SK-N-SH (cell line): ENCODE measurements around the gene LGR6. TPM values are rescaled to one million over a fixed set of nuclear protein-coding genes. Genes with fewer than 3 reads are reported as not detected.

Experiments
- CTCF ChIA-PET: fragments of 300-600, 350-600 bp; formaldehyde crosslinking; extraction: SDS; loops from one replicate; lab custom pipeline; 2021; lab: Yijun Ruan, JAX
- POLR2A ChIA-PET: fragments of 350-600 bp; sonication (Branson Sonifier 250); formaldehyde crosslinking; extraction: SDS; loops from one replicate; lab custom pipeline; 2020; ENCODE audit warnings: antibody characterized with exemption, inconsistent platforms; lab: Yijun Ruan, JAX
- DNase-seq: peaks from one replicate; pipeline ENCODE4 v3.0.0; 2012
- H2AFZ ChIP-seq: fragments of 200-600 bp; sonication (generic); 2 replicates; pipeline ENCODE4 v1.8.1; 2016; ENCODE audit warnings: antibody characterized with exemption, mild to moderate bottlenecking, low read depth
- H3F3A ChIP-seq: fragments of 200-600 bp; sonication (generic); replicated peaks from 2 replicates; pipeline ENCODE3; 2016; ENCODE audit warnings: antibody characterized with exemption, mild to moderate bottlenecking; ENCODE audit not compliant: insufficient read depth
- H3K27ac ChIP-seq, 2 experiments: fragments of 200-500 bp in 1 of 2; fragments of 200-600 bp in 1 of 2; sonication (Bioruptor generic) in 1 of 2; sonication (generic), shearing (Covaris generic) in 1 of 2; 2 replicates each; pipeline versions ENCODE4 v1.5.1 to v1.6.1; 2014 to 2016; ENCODE audit warnings: low read depth in 2 of 2, inconsistent platforms in 1 of 2, low read length in 1 of 2, mild to moderate bottlenecking in 1 of 2, mixed read lengths in 1 of 2
- H3K27me3 ChIP-seq: fragments of 200-600 bp; sonication (generic), shearing (Covaris generic); 2 replicates; pipeline ENCODE4 v1.6.1; 2016; ENCODE audit warnings: mixed run types; ENCODE audit not compliant: insufficient read depth
- H3K36me3 ChIP-seq, 2 experiments: fragments of 200-500 bp in 1 of 2; fragments of 200-600 bp in 1 of 2; sonication (Bioruptor generic) in 1 of 2; sonication (generic) in 1 of 2; replicated peaks in 1 of 2; 2 replicates each; pipeline versions ENCODE3 to v1.5.1; 2014 to 2016; ENCODE audit warnings: low read length in 1 of 2, mild to moderate bottlenecking in 1 of 2; ENCODE audit not compliant: insufficient read depth in 2 of 2, control insufficient read depth in 1 of 2
- H3K4me1 ChIP-seq, 2 experiments: fragments of 200-500 bp in 1 of 2; fragments of 200-600 bp in 1 of 2; sonication (Bioruptor generic) in 1 of 2; sonication (generic), shearing (Covaris generic) in 1 of 2; 2 replicates each; pipeline versions ENCODE4 v1.5.1 to v1.6.1; 2014 to 2016; ENCODE audit warnings: low read depth in 1 of 2, low read length in 1 of 2, mixed run types in 1 of 2; ENCODE audit not compliant: insufficient read depth in 2 of 2, control insufficient read depth in 1 of 2
- H3K4me2 ChIP-seq: fragments of 200-600 bp; sonication (generic), shearing (Covaris generic); 2 replicates; pipeline ENCODE4 v1.6.1; 2017; ENCODE audit warnings: mixed run types
- H3K4me3 ChIP-seq, 2 experiments: fragments of 200-500 bp in 1 of 2; fragments of 200-600 bp in 1 of 2; sonication (Bioruptor generic) in 1 of 2; sonication (generic), shearing (Covaris generic) in 1 of 2; 2 replicates each; pipeline versions ENCODE4 v1.5.1 to v1.8.1; 2014 to 2016; ENCODE audit warnings: low read depth in 2 of 2, inconsistent platforms in 1 of 2, low read length in 1 of 2, mild to moderate bottlenecking in 1 of 2, mixed read lengths in 1 of 2, moderate library complexity in 1 of 2
- H3K79me2 ChIP-seq: fragments of 200-600 bp; sonication (generic); 2 replicates; pipeline ENCODE4 v1.8.1; 2017; ENCODE audit warnings: mild to moderate bottlenecking; ENCODE audit not compliant: insufficient read depth
- H3K9ac ChIP-seq: fragments of 200-600 bp; sonication (generic); 2 replicates; pipeline ENCODE4 v1.6.1; 2017; ENCODE audit warnings: mixed run types
- H3K9me2 ChIP-seq: fragments of 200-600 bp; sonication (generic); 2 replicates; pipeline ENCODE4 v1.6.1; 2017; ENCODE audit warnings: mixed run types
- H3K9me3 ChIP-seq: fragments of 200-600 bp; sonication (generic); 2 replicates; pipeline ENCODE4 v1.6.1; 2017; ENCODE audit warnings: mixed run types, mild to moderate bottlenecking, moderate library complexity
- H4K20me1 ChIP-seq: fragments of 200-600 bp; sonication (generic); 2 replicates; pipeline ENCODE4 v1.6.1; 2017; ENCODE audit warnings: mild to moderate bottlenecking, mixed run types; ENCODE audit not compliant: insufficient read depth
- EP300 ChIP-seq, 2 experiments: IDR thresholded peaks; 2 replicates each; pipeline versions ENCODE4 v1.4.0 to v1.6.1; 2012; ENCODE audit warnings: borderline replicate concordance in 1 of 2, low read depth in 1 of 2, low read length in 1 of 2
- EZH2phosphoT487 ChIP-seq: fragments of 200-600 bp; sonication (generic); IDR thresholded peaks from 2 replicates; pipeline ENCODE4 v1.6.1; 2017; ENCODE audit warnings: low read depth, mixed run types, mild to moderate bottlenecking, antibody characterized with exemption, moderate library complexity, borderline replicate concordance
- FOSL2 ChIP-seq: IDR thresholded peaks from 2 replicates; pipeline ENCODE4 v1.4.0; 2012; ENCODE audit warnings: low read depth, mild to moderate bottlenecking, moderate library complexity, borderline replicate concordance
- FOXJ3 ChIP-seq: sonication (generic); formaldehyde crosslinking; IDR thresholded peaks from 2 replicates; pipeline ENCODE4 v1.5.1; 2020; ENCODE audit warnings: mild to moderate bottlenecking, missing genetic modification reagents
- GABPA ChIP-seq: IDR thresholded peaks from 2 replicates; pipeline ENCODE4 v1.4.0; 2012; ENCODE audit warnings: low read depth, mild to moderate bottlenecking
- GATA2 ChIP-seq: sonication (generic); formaldehyde crosslinking; IDR thresholded peaks from 2 replicates; pipeline ENCODE4 v1.5.0; 2020; ENCODE audit warnings: mild to moderate bottlenecking, missing genetic modification reagents
- JUND ChIP-seq: IDR thresholded peaks from 2 replicates; pipeline ENCODE4 v1.4.0; 2012
- MXI1 ChIP-seq: IDR thresholded peaks from 2 replicates; pipeline ENCODE4 v1.6.1; 2012; ENCODE audit warnings: mild to moderate bottlenecking, low read depth, low read length, improper control_type of control experiment
- NFIC ChIP-seq: IDR thresholded peaks from 2 replicates; pipeline ENCODE4 v1.4.0; 2012; ENCODE audit warnings: borderline replicate concordance
- NRF1 ChIP-seq: IDR thresholded peaks from 2 replicates; pipeline ENCODE4 v1.6.1; 2012; ENCODE audit warnings: low read depth, mild to moderate bottlenecking, low read length
- POLR2AphosphoS5 ChIP-seq: IDR thresholded peaks from 2 replicates; pipeline ENCODE4 v1.6.1; 2012; ENCODE audit warnings: low read depth, low read length
- TAF1 ChIP-seq: IDR thresholded peaks from 2 replicates; pipeline ENCODE4 v1.6.1; 2012; ENCODE audit warnings: low read depth, mild to moderate bottlenecking, low read length, moderate library complexity, borderline replicate concordance
- TEAD4 ChIP-seq: IDR thresholded peaks from 2 replicates; pipeline ENCODE4 v1.4.0; 2012; ENCODE audit warnings: mild to moderate bottlenecking, borderline replicate concordance; ENCODE audit not compliant: insufficient read depth
- YY1 ChIP-seq: IDR thresholded peaks from 2 replicates; pipeline ENCODE4 v1.4.0; 2012; ENCODE audit warnings: low read depth, mild to moderate bottlenecking
- WGBS: methylation state at CpG from one replicate; pipeline ENCODE4 v1.1.6; 2017; ENCODE audit warnings: low lambda C conversion rate; 5-methylcytosine and 5-hydroxymethylcytosine counted together
- polyA plus RNA-seq, 3 experiments: library from polyadenylated mRNA; depleted of rRNA; stranded (reverse); fragments of >200 nt; gene quantifications; 2 replicates each; pipeline ENCODE4 v1.2.3, GENCODE V29; 2012
- TF ChIP-seq, protein P1 (sequence below): fragments of 200-600 bp; sonication (generic); IDR thresholded peaks from 2 replicates; pipeline ENCODE4 v1.6.1; 2017; ENCODE audit warnings: antibody characterized with exemption, mild to moderate bottlenecking, moderate library complexity
- TF ChIP-seq, protein P2 (sequence below): IDR thresholded peaks from 2 replicates; pipeline ENCODE4 v1.4.0; 2012; ENCODE audit warnings: low read depth, borderline replicate concordance
- TF ChIP-seq, protein P3 (sequence below): IDR thresholded peaks from 2 replicates; pipeline ENCODE4; 2012
- TF ChIP-seq, protein P4 (sequence below): fragments of 150-350 bp; IDR thresholded peaks from 2 replicates; pipeline ENCODE4 v1.6.1; 2016; ENCODE audit warnings: mild to moderate bottlenecking, low read depth, low read length
- TF ChIP-seq, protein P5 (sequence below): fragments of 150-350 bp; IDR thresholded peaks from 2 replicates; pipeline ENCODE4 v1.6.1; 2017; ENCODE audit warnings: antibody characterized with exemption, low read length, low read depth, borderline replicate concordance

LGR6 gene
- polyA plus RNA-seq, 1 of the 3 experiments (the other 2 are of a cell fraction) = 0.03 TPM

DNA sequence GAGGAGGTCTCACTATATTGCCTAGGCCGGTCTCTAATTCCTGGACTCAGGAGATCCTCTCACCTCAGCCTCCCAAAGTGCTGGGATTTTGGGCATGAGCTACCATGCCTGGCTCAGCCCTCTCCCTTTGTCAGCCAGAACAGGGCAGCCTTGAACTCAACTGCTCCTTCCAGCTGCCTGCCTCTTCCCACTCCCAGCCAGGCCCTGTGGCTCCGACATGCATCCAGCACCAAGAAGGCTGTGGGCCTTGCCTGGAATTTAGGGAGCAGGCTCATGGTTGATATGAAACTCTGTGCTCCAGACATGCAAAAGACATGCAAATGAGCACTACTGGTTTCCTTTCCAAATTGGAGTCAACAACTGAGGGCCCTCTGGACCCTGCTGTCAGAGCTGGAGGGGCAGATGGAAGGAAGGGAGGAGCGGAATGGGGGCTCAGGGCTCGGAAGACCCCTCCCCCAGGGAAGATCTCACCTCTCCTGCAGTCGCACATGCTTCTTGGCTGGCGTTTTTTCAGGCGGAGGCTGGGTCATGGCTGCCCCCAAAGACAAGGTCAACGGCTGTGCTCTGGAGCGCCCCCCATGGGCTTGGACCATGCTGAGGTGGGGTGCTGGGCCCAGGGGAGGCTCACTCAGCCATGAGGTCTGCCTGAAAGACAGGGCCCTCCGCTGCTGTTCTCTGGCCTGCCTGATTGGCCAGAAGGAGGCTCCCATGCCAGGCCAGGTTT, 34.6 kb upstream of the LGR6 start (continued):
- TF ChIP-seq, protein P1, sequence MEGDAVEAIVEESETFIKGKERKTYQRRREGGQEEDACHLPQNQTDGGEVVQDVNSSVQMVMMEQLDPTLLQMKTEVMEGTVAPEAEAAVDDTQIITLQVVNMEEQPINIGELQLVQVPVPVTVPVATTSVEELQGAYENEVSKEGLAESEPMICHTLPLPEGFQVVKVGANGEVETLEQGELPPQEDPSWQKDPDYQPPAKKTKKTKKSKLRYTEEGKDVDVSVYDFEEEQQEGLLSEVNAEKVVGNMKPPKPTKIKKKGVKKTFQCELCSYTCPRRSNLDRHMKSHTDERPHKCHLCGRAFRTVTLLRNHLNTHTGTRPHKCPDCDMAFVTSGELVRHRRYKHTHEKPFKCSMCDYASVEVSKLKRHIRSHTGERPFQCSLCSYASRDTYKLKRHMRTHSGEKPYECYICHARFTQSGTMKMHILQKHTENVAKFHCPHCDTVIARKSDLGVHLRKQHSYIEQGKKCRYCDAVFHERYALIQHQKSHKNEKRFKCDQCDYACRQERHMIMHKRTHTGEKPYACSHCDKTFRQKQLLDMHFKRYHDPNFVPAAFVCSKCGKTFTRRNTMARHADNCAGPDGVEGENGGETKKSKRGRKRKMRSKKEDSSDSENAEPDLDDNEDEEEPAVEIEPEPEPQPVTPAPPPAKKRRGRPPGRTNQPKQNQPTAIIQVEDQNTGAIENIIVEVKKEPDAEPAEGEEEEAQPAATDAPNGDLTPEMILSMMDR = no peak
- TF ChIP-seq, protein P2, sequence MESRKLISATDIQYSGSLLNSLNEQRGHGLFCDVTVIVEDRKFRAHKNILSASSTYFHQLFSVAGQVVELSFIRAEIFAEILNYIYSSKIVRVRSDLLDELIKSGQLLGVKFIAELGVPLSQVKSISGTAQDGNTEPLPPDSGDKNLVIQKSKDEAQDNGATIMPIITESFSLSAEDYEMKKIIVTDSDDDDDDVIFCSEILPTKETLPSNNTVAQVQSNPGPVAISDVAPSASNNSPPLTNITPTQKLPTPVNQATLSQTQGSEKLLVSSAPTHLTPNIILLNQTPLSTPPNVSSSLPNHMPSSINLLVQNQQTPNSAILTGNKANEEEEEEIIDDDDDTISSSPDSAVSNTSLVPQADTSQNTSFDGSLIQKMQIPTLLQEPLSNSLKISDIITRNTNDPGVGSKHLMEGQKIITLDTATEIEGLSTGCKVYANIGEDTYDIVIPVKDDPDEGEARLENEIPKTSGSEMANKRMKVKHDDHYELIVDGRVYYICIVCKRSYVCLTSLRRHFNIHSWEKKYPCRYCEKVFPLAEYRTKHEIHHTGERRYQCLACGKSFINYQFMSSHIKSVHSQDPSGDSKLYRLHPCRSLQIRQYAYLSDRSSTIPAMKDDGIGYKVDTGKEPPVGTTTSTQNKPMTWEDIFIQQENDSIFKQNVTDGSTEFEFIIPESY = no peak

DNA sequence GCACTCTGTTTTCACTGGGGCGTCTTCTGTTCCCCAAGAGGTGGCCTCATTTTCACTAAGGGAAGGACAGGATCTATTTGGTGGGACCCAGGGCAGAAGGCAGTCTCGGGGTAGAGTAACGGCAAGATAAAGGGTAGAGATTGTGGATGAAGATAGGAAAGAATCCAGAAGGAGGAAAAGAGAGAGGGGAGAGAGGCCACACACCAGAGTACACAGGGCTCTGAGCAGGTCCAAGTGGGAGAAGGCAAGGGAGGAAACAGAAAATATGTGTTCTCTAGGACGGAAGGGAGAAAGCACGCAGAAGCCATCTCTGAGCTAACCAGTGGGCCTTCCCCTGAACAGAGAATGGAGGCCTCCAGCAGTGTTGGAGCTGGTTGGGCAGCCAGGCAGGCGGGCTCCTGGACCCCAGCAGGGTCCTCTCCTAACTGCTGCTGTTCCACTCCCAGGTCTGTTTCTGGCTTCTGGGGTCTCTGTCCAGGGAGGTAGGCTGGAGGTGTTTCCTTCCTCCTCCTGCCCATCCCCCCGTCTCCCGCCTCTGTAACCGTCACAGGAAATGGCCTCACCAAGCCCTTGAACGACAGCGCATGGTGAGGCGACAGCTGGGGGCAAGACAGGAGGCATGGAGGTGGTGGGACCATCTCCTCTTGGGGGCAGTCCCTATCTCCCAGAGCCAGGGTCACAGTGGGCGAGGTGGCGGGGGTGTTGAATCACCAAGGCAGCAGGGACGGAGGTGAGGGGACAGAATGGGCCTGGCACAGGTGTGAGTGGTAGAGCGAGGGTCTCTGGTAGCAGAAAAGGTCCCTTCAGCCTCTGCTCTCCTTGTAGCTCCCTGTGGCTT, 33.8 kb upstream of the LGR6 start:
- no peak overlapping the region for H3K9ac ChIP-seq
- DNase-seq = no peak
- no peaks in the 10 kb centered on the region for H3K9me2 ChIP-seq
- H2AFZ ChIP-seq = no peak overlapping the region
- ChIA-PET POLR2A (interaction anchor here (0.6 kb wide), 1 partner anchor 167 kb away, joined by 3 read pairs; no protein-coding TSS in a partner anchor), CTCF (interaction anchor here (0.7 to 1.6 kb wide), 3 partner anchors 24 to 160 kb away, joined by 3 to 7 read pairs (median 3); no protein-coding TSS in a partner anchor)
- H3K79me2 ChIP-seq = no peaks in the 10 kb centered on the region
- H3K27ac ChIP-seq = no peak overlapping the region
- peaks cover 7 to 45% of the 10 kb centered on the region in 2 experiments; a peak in 1 of 4 replicates for H3K4me1 ChIP-seq
- H3K27me3 ChIP-seq = no peaks in the 10 kb centered on the region
- H3F3A ChIP-seq = peaks cover 7% of the 10 kb centered on the region
- H3K4me3 ChIP-seq = no peak overlapping the region
- no peaks in the 10 kb centered on the region for H3K9me3 ChIP-seq
- 89% methylated on average over 10 of the region's 16 CpGs for WGBS
- H3K36me3 ChIP-seq = no peaks in the 10 kb centered on the region
- no peaks in the 10 kb centered on the region for H4K20me1 ChIP-seq
- TF ChIP-seq FOSL2 = no peak
- no peak for TF ChIP-seq POLR2AphosphoS5
- TF ChIP-seq EZH2phosphoT487 = no peak
- TF ChIP-seq YY1 = no peak
- no peak for TF ChIP-seq GABPA
- no peak for TF ChIP-seq GATA2 (CRISPR knock-in tag)
- TF ChIP-seq TAF1 = no peak
- TF ChIP-seq, protein P3, sequence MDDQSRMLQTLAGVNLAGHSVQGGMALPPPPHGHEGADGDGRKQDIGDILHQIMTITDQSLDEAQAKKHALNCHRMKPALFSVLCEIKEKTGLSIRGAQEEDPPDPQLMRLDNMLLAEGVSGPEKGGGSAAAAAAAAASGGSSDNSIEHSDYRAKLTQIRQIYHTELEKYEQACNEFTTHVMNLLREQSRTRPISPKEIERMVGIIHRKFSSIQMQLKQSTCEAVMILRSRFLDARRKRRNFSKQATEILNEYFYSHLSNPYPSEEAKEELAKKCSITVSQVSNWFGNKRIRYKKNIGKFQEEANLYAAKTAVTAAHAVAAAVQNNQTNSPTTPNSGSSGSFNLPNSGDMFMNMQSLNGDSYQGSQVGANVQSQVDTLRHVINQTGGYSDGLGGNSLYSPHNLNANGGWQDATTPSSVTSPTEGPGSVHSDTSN = no peak
- TF ChIP-seq, protein P4, sequence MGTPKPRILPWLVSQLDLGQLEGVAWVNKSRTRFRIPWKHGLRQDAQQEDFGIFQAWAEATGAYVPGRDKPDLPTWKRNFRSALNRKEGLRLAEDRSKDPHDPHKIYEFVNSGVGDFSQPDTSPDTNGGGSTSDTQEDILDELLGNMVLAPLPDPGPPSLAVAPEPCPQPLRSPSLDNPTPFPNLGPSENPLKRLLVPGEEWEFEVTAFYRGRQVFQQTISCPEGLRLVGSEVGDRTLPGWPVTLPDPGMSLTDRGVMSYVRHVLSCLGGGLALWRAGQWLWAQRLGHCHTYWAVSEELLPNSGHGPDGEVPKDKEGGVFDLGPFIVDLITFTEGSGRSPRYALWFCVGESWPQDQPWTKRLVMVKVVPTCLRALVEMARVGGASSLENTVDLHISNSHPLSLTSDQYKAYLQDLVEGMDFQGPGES = no peak
- TF ChIP-seq, protein P5, sequence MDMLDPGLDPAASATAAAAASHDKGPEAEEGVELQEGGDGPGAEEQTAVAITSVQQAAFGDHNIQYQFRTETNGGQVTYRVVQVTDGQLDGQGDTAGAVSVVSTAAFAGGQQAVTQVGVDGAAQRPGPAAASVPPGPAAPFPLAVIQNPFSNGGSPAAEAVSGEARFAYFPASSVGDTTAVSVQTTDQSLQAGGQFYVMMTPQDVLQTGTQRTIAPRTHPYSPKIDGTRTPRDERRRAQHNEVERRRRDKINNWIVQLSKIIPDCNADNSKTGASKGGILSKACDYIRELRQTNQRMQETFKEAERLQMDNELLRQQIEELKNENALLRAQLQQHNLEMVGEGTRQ = no peak
- TF ChIP-seq FOXJ3 (CRISPR knock-in tag) = no peak
- no peak for TF ChIP-seq JUND
- TF ChIP-seq TEAD4 = no peak
- TF ChIP-seq EP300 (IDR thresholded peaks at IDR 0.05; ENCODE audit: borderline replicate concordance in 1 of 2, low read depth in 1 of 2, low read length in 1 of 2) = no peak
- TF ChIP-seq NRF1 = no peak
- TF ChIP-seq NFIC = no peak
- no peak for TF ChIP-seq MXI1
- TF ChIP-seq, all 33 proteins: peak for 0
- H3K4me2 ChIP-seq = no peak overlapping the region
